Natural killer cell (primary cell): ENCODE data around the gene ZNF814. TPM values are rescaled to one million over a fixed set of nuclear protein-coding genes. Genes with fewer than 3 reads are reported as not detected.
"Not testable (repeated sequence)": the region's sequence is repeated elsewhere in the genome, so short reads cannot be mapped to it uniquely, and the experiment has no call there.

Experiments used
- ATAC-seq, 3 donors: fragments of 150-1000 bp in 2 of 3; fragments of 200-7000 bp in 1 of 3; cut with Tn5 transposase; 1 replicate in 1 of 3; 2 replicates in 2 of 3; pipeline ENCODE4 v1.10.0; 2021; ENCODE audit warnings: mild to moderate bottlenecking in 2 of 3, moderate library complexity in 2 of 3
- DNase-seq, 2 donors: peaks; one replicate each; pipeline versions ENCODE4 v3.0.0 to v3.0.0-alpha.2; 2013 to 2021; ENCODE audit warnings: mixed read lengths in 1 of 2
- H3K27ac ChIP-seq: one replicate; pipeline ENCODE4 v1.5.1; 2013; ENCODE audit warnings: mild to moderate bottlenecking, low read length
- H3K27me3 ChIP-seq: one replicate; pipeline ENCODE4 v1.6.1; 2013; ENCODE audit warnings: low read length; ENCODE audit not compliant: control insufficient read depth, insufficient read depth
- H3K36me3 ChIP-seq: one replicate; pipeline ENCODE4 v1.6.1; 2013; ENCODE audit warnings: low read length; ENCODE audit not compliant: control insufficient read depth, insufficient read depth
- H3K4me1 ChIP-seq: one replicate; pipeline ENCODE4 v1.6.1; 2013; ENCODE audit warnings: low read length; ENCODE audit not compliant: control insufficient read depth, insufficient read depth
- H3K4me3 ChIP-seq: one replicate; pipeline ENCODE4 v1.5.1; 2013; ENCODE audit warnings: low read length
- H3K9me3 ChIP-seq: one replicate; pipeline ENCODE4 v1.6.1; 2013; ENCODE audit warnings: low read length; ENCODE audit not compliant: control insufficient read depth, insufficient read depth
- H3K27ac Mint-ChIP-seq, 2 donors: one replicate each; pipeline ENCODE4 v1.8.0; 2022; ENCODE audit warnings: mild to moderate bottlenecking in 2 of 2, mixed read lengths in 2 of 2, moderate library complexity in 1 of 2
- H3K27me3 Mint-ChIP-seq, 2 donors: one replicate each; pipeline ENCODE4 v1.8.0; 2022; ENCODE audit warnings: low read depth in 2 of 2, mixed read lengths in 2 of 2
- H3K36me3 Mint-ChIP-seq: one replicate; pipeline ENCODE4 v1.8.0; 2022; ENCODE audit warnings: mixed read lengths
- H3K4me1 Mint-ChIP-seq, 2 donors: one replicate each; pipeline ENCODE4 v1.8.0; 2022; ENCODE audit warnings: mixed read lengths in 2 of 2
- H3K4me3 Mint-ChIP-seq: one replicate; pipeline ENCODE4 v1.8.0; 2022; ENCODE audit warnings: mild to moderate bottlenecking, moderate library complexity, mixed read lengths
- H3K9me3 Mint-ChIP-seq, 2 donors: one replicate each; pipeline ENCODE4 v1.8.0; 2022; ENCODE audit warnings: mixed read lengths in 2 of 2
- WGBS: methylation state at CpG from one replicate; pipeline ENCODE4 v1.1.7; 2013; ENCODE audit warnings: missing lambda C conversion rate; ENCODE audit not compliant: insufficient coverage; 5-methylcytosine and 5-hydroxymethylcytosine counted together
- intact Hi-C: fragments of 100-400 bp; cut with micrococcal nuclease; formaldehyde crosslinking; loops from one replicate; pipeline ENCODE4 v1.14.2; 2022
- total RNA-seq, 4 donors: library from RNA; stranded (reverse); fragments of 120-200 nt in 1 of 4; gene quantifications; one replicate each; pipeline versions ENCODE4 v1.2.3 to v1.2.4, GENCODE V29; 2013 to 2022
- TF ChIP-seq, protein P1 (sequence below): fragments of 200-600 bp; IDR thresholded peaks from one replicate; pipeline ENCODE4 v1.8.0; 2022; ENCODE audit warnings: antibody characterized with exemption

Gene ZNF814
- total RNA-seq, 3 donors from 2014 or later (not counting 1 experiment from before 2014, with no cell fraction given): 25.2 to 51.2 (median 38.3) TPM

DNA sequence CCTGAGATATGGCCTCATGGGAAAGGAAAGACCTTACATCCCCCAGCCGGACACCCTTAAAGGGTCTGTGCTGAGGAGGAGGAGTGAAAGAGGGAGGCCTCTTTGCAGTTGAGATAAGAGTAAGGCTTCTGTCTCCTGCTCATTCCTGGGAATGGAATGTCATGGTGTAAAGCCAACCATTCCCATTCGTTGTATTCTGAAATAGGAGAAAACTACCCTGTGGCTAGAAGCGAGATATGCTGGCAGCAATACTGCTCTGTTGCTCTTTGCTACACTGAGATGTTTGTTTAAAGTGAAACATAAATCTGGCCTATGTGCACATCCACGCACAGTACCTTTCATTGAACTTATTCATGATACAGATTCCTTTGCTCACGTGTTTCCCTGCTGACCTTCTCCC, 59.5 kb downstream of the ZNF814 start:
- Histone ChIP-seq H3K4me3 (no peak overlapping the region), H3K27ac (no peak overlapping the region), H3K27me3 (no peaks in the 10 kb centered on the region), H3K9me3 (no peaks in the 10 kb centered on the region), H3K36me3 (no peaks in the 10 kb centered on the region), H3K4me1 (no peaks in the 10 kb centered on the region)
- TF ChIP-seq, protein P1, sequence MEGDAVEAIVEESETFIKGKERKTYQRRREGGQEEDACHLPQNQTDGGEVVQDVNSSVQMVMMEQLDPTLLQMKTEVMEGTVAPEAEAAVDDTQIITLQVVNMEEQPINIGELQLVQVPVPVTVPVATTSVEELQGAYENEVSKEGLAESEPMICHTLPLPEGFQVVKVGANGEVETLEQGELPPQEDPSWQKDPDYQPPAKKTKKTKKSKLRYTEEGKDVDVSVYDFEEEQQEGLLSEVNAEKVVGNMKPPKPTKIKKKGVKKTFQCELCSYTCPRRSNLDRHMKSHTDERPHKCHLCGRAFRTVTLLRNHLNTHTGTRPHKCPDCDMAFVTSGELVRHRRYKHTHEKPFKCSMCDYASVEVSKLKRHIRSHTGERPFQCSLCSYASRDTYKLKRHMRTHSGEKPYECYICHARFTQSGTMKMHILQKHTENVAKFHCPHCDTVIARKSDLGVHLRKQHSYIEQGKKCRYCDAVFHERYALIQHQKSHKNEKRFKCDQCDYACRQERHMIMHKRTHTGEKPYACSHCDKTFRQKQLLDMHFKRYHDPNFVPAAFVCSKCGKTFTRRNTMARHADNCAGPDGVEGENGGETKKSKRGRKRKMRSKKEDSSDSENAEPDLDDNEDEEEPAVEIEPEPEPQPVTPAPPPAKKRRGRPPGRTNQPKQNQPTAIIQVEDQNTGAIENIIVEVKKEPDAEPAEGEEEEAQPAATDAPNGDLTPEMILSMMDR: no peak
- no peak for ATAC-seq
- Mint-ChIP-seq H3K36me3 (no peaks in the 10 kb centered on the region), H3K27me3 (no peaks in the 10 kb centered on the region), H3K4me3 (no peak overlapping the region), H3K4me1 (peaks cover 22 to 28% of the 10 kb centered on the region in 2 donors), H3K9me3 (no peaks in the 10 kb centered on the region), H3K27ac (peak overlapping the region in 1 of 2 donors; percentile 54)
- WGBS: 98% methylated on average over 5 of the region's 5 CpGs
- intact Hi-C loops: no loop called here
- DNase-seq: no peak

DNA sequence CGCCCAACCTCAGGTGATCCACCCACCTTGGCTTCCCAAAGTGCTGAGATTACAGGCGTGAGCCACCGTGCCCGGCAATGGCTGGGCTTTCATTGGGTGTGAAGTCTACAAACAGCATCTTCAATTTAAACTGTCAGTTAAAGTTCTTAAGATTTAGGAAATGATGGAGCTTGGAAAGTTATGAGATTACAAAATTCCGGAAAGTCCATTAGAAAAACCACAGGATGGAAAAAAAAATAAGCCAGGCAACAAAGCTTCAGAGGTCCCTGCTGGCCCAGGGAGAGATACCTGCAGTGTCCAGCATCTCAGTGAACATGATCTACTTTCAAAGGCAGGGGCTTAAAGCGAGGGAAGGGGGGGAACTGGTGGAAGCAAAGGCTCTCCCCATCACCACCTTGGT, 63.3 kb downstream of the ZNF814 start:
- peaks cover 40 to 46% of the 10 kb centered on the region in 2 donors for H3K4me1 Mint-ChIP-seq
- no peaks in the 10 kb centered on the region for H3K9me3 Mint-ChIP-seq
- Histone ChIP-seq H3K36me3 (no peaks in the 10 kb centered on the region), H3K27ac (no peak overlapping the region), H3K9me3 (no peaks in the 10 kb centered on the region), H3K27me3 (no peaks in the 10 kb centered on the region), H3K4me3 (no peak overlapping the region), H3K4me1 (peaks cover 4% of the 10 kb centered on the region)
- TF ChIP-seq, protein P1: no peak
- no peak overlapping the region for H3K27ac Mint-ChIP-seq
- DNase-seq: no peak
- no peak for ATAC-seq
- H3K36me3 Mint-ChIP-seq: no peaks in the 10 kb centered on the region
- intact Hi-C loops: no loop called here
- H3K4me3 Mint-ChIP-seq: no peak overlapping the region
- no peaks in the 10 kb centered on the region for H3K27me3 Mint-ChIP-seq
- 96% methylated on average over 5 of the region's 6 CpGs for WGBS

DNA sequence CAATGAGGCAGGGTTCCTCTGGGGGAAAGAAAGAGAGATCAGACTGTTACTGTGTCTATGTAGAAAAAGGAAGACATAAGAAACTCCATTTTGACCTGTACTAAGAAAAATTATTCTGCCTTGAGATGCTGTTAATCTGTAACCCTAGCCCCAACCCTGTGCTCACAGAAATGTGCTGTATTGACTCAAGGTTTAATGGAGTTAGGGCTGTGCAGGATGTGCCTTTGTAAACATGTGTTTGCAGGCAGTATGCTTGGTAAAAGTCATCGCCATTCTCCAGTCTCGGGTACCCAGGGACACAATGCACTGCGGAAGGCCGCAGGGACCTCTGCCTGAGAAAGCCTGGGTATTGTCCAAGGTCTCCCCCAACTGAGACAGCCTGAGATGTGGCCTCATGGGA, 65.2 kb downstream of the ZNF814 start:
- H3K4me1 Mint-ChIP-seq: peaks cover 45 to 47% of the 10 kb centered on the region in 2 donors
- H3K27me3 Mint-ChIP-seq, intact Hi-C loops, H3K9me3 Mint-ChIP-seq, H3K4me3 ChIP-seq, ATAC-seq, H3K4me3 Mint-ChIP-seq, H3K36me3 Mint-ChIP-seq, H3K27ac ChIP-seq, H3K27me3 ChIP-seq, H3K36me3 ChIP-seq, DNase-seq, H3K9me3 ChIP-seq: not testable (repeated sequence)
- WGBS: 95% methylated on average over 4 of the region's 4 CpGs
- H3K4me1 ChIP-seq: peaks cover 12% of the 10 kb centered on the region
- H3K27ac Mint-ChIP-seq: peak overlapping the region in 1 of 2 donors; percentile 20

DNA sequence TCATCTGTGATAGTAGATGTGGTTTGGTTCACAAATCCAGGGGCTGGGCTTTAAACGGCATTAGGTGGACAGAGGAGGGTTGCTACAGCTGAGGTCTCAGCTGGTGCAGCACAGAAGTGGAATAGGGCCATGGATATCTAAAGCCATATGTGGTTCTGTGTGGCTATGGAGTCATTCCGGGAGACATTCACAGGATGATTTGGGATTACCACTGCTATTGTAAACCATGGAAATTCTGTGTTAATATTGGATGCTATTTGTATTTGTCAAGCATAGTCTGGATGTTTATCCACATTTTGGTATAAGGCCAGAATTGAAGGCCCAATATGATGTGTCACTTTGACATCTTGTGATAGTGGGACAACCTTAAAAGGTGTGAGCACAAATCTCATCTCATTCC, 65.7 kb downstream of the ZNF814 start:
- H3K4me3 ChIP-seq, H3K36me3 ChIP-seq, DNase-seq, H3K27me3 Mint-ChIP-seq, H3K9me3 ChIP-seq, H3K27me3 ChIP-seq, intact Hi-C loops, H3K9me3 Mint-ChIP-seq, H3K36me3 Mint-ChIP-seq, H3K27ac ChIP-seq, H3K4me3 Mint-ChIP-seq, ATAC-seq: not testable (repeated sequence)
- peaks cover 45 to 47% of the 10 kb centered on the region in 2 donors for H3K4me1 Mint-ChIP-seq
- H3K4me1 ChIP-seq: peaks cover 12% of the 10 kb centered on the region
- H3K27ac Mint-ChIP-seq: peak overlapping the region in 1 of 2 donors; percentile 20
- WGBS: 100% methylated on average over 1 of the region's 2 CpGs

DNA sequence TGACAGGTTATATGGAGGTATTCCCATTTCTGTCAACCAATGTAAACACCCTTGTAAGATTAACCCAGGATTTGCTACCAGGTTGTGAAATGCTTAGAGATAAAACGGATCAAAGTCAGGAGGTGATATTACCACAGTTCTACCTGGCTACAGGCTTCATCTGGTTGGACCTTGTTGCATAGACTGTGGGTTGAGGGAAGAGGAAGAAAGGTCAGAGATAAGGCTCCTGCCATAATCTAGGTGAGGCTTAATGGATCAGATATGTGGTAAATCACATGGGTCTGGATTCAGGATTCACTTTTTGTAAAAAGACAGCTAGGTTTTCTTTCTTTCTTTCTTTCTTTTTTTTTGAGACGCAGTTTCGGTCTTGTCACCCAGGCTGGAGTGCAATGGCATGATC, 67.3 kb downstream of the ZNF814 start:
- H3K36me3 ChIP-seq, ATAC-seq, intact Hi-C loops, H3K4me3 ChIP-seq, H3K27me3 ChIP-seq, H3K27ac ChIP-seq, H3K4me3 Mint-ChIP-seq, DNase-seq, H3K36me3 Mint-ChIP-seq, H3K9me3 ChIP-seq, H3K9me3 Mint-ChIP-seq, H3K27me3 Mint-ChIP-seq: not testable (repeated sequence)
- WGBS: 100% methylated on average over 2 of the region's 3 CpGs
- peaks cover 12% of the 10 kb centered on the region for H3K4me1 ChIP-seq
- peaks cover 38 to 41% of the 10 kb centered on the region in 2 donors for H3K4me1 Mint-ChIP-seq
- H3K27ac Mint-ChIP-seq: peak overlapping the region in 1 of 2 donors; percentile 96

DNA sequence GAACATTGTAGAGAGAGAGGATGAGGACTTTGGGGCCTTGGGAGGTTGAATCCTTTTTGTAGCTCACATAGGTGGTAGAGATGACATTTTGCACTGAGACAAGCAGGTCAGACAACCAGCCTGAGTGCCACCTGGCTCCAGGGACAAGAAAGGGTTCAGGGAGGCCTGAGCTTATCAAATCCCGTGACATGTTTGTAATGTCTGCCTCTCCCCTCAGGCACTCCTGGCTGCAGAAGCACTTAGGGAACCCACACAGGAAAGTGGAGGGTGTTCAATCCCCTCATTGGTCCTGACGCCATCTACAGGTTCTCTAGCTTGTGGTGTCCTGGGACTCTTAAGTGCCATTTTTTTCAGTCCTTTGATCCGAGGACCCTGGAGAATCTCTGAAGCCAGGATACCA, 67.7 kb downstream of the ZNF814 start:
- peaks cover 12% of the 10 kb centered on the region for H3K4me1 ChIP-seq
- 86% methylated on average over 1 of the region's 3 CpGs for WGBS
- H3K27ac Mint-ChIP-seq: peak overlapping the region; percentile 96 to 97
- H3K27ac ChIP-seq, intact Hi-C loops, H3K36me3 Mint-ChIP-seq, H3K27me3 ChIP-seq, ATAC-seq, DNase-seq, H3K36me3 ChIP-seq, H3K4me3 ChIP-seq, H3K9me3 Mint-ChIP-seq, H3K9me3 ChIP-seq, H3K27me3 Mint-ChIP-seq: not testable (repeated sequence)
- peak overlapping the region; percentile 21 for H3K4me3 Mint-ChIP-seq
- peaks cover 38 to 41% of the 10 kb centered on the region in 2 donors for H3K4me1 Mint-ChIP-seq
